Testis (tissue), 3 donors: ENCODE results near the gene BAMBI. TPM values are rescaled to one million over a fixed set of nuclear protein-coding genes. Genes with fewer than 3 reads are reported as not detected.

Source experiments
- DNase-seq: peaks from one replicate; pipeline ENCODE4 v3.0.0-alpha.2; 2019
- H3K27ac ChIP-seq, 2 donors: fragments of 200-600 bp; sonication (generic); one replicate each; pipeline ENCODE4 v1.5.1; 2019
- H3K27me3 ChIP-seq: fragments of 200-600 bp; sonication (generic); one replicate; pipeline ENCODE4 v1.5.1; 2019
- H3K36me3 ChIP-seq: fragments of 200-600 bp; sonication (generic); one replicate; pipeline ENCODE4 v1.5.1; 2017; ENCODE audit warnings: low read depth; ENCODE audit errors: missing control alignments
- H3K4me1 ChIP-seq: fragments of 200-600 bp; sonication (generic); one replicate; pipeline ENCODE4 v1.5.1; 2019
- H3K4me3 ChIP-seq, 2 donors: fragments of 200-600 bp; sonication (generic); one replicate each; pipeline ENCODE4 v1.5.1; 2017 to 2019
- H3K9me3 ChIP-seq: fragments of 200-600 bp; sonication (generic); one replicate; pipeline ENCODE4 v1.5.1; 2017
- CTCF ChIP-seq, 3 experiments: fragments of 450-650 bp in 2 of 3; fragments of 200-600 bp in 1 of 3; sonication (generic) in 1 of 3; IDR thresholded peaks; one replicate each; pipeline ENCODE4 v1.5.1; 2016 to 2019; ENCODE audit warnings: antibody characterized with exemption in 3 of 3, mild to moderate bottlenecking in 2 of 3, moderate library complexity in 1 of 3
- POLR2A ChIP-seq: fragments of 450-650 bp; IDR thresholded peaks from one replicate; pipeline ENCODE4 v1.6.1; 2017; ENCODE audit warnings: antibody characterized with exemption, mild to moderate bottlenecking, moderate library complexity
- WGBS, 2 donors: methylation state at CpG; one replicate each; pipeline ENCODE4 v1.1.5; 2018; 5-methylcytosine and 5-hydroxymethylcytosine counted together
- intact Hi-C: fragments of 100-400 bp; cut with DNase I; formaldehyde crosslinking; loops from one replicate; pipeline ENCODE4 v1.15.1; 2023; ENCODE audit warnings: low total_unique reads
- polyA plus RNA-seq: library from polyadenylated mRNA; stranded (reverse); fragments of 350-450 nt; fragmentation: Illumina TruSeq; extraction: RNeasy Lipid Tissue Mini Kit (QIAGEN cat#74804); gene quantifications from one replicate; pipeline ENCODE4 v1.2.3, GENCODE V29; 2014; ENCODE audit warnings: low read depth, low replicate concordance; ENCODE audit not compliant: insufficient read depth
- total RNA-seq, 2 donors: library from RNA; depleted of rRNA; stranded (reverse); fragments of >200 nt; gene quantifications; one replicate each; pipeline ENCODE4 v1.2.3, GENCODE V29; 2016

BAMBI gene
- total and polyA plus RNA-seq, 3 donors from 2014 or later = 24.4 to 59.6 (median 49.7) TPM

- H3K27me3 ChIP-seq = no peaks in the 10 kb centered on the region
- no peaks in the 10 kb centered on the region for H3K36me3 ChIP-seq
- H3K4me3 ChIP-seq = no peak overlapping the region
- intact Hi-C loops = no loop called here
- H3K27ac ChIP-seq = no peak overlapping the region
- 92% methylated on average over 9 of the region's 9 CpGs for WGBS, 2 donors
- TF ChIP-seq POLR2A (no peak), CTCF (IDR thresholded peaks at IDR 0.05) (no peak)
- no peak for DNase-seq
- peaks cover 5% of the 10 kb centered on the region for H3K4me1 ChIP-seq
- H3K9me3 ChIP-seq = no peaks in the 10 kb centered on the region
These were observed 31.8 kb downstream of the BAMBI start for GRCh38 chr10:28709001-28709710.

- intact Hi-C loops = no loop called here
- peak; percentile 17 for DNase-seq
- no peak overlapping the region for H3K4me3 ChIP-seq
- H3K4me1 ChIP-seq = peaks cover 5% of the 10 kb centered on the region
- H3K27me3 ChIP-seq = no peaks in the 10 kb centered on the region
- H3K36me3 ChIP-seq = no peaks in the 10 kb centered on the region
- H3K9me3 ChIP-seq = no peaks in the 10 kb centered on the region
- no peak for TF ChIP-seq CTCF (IDR thresholded peaks at IDR 0.05)
- no peak for TF ChIP-seq POLR2A
- H3K27ac ChIP-seq = no peak overlapping the region
- WGBS, 2 donors = 53 to 58% methylated on average over 6 of the region's 6 CpGs
These were observed 33.0 kb downstream of the BAMBI start for GRCh38 chr10:28710202-28710886.

- WGBS, 2 donors = 84 to 100% methylated on average over 1 of the region's 1 CpG
These were observed 33.7 kb downstream of the BAMBI start for GRCh38 chr10:28711041-28711440.

GRCh38 chr10:28711776-28712175, 34.5 kb downstream of the BAMBI start:
- H3K4me3 ChIP-seq = no peak overlapping the region
- no peak for DNase-seq
- H3K4me1 ChIP-seq = peaks cover 5% of the 10 kb centered on the region
- WGBS, 2 donors = 87 to 96% methylated on average over 3 of the region's 3 CpGs
- intact Hi-C loops = no loop called here
- H3K27me3 ChIP-seq = no peaks in the 10 kb centered on the region
- H3K36me3 ChIP-seq = no peaks in the 10 kb centered on the region
- no peaks in the 10 kb centered on the region for H3K9me3 ChIP-seq
- H3K27ac ChIP-seq = no peak overlapping the region
- no peak for TF ChIP-seq POLR2A
- no peak for TF ChIP-seq CTCF (IDR thresholded peaks at IDR 0.05)

More at GRCh38 chr10:28711041-28711440, 33.7 kb downstream of the BAMBI start:
- Histone ChIP-seq H3K9me3 (no peaks in the 10 kb centered on the region), H3K4me1 (peaks cover 5% of the 10 kb centered on the region), H3K27me3 (no peaks in the 10 kb centered on the region), H3K27ac (no peak overlapping the region), H3K36me3 (no peaks in the 10 kb centered on the region), H3K4me3 (no peak overlapping the region)
- no peak for TF ChIP-seq POLR2A
- TF ChIP-seq CTCF (IDR thresholded peaks at IDR 0.05) = no peak
- intact Hi-C loops = no loop called here
- DNase-seq = no peak
